NCI-H1436 (cell line): ENCODE results near the gene HYDIN.
"Not testable (repeated sequence)": the region's sequence is repeated elsewhere in the genome, so short reads cannot be mapped to it uniquely, and the experiment has no call there.

Experiments used
- DNase-seq: peaks from one replicate; lab custom pipeline; 2025; lab: John Stamatoyannopoulos, UW

Gene HYDIN

GRCh38 chr16:71105881-71106280 lies 124.6 kb downstream of the HYDIN start:
- DNase-seq = not testable (repeated sequence)

- DNase-seq = not testable (repeated sequence)
Observed at GRCh38 chr16:71083573-71083972, 146.9 kb downstream of the HYDIN start.

GRCh38 chr16:71080777-71081176 lies 149.7 kb downstream of the HYDIN start:
- not testable (repeated sequence) for DNase-seq

GRCh38 chr16:71080262-71080661 lies 150.3 kb downstream of the HYDIN start:
- not testable (repeated sequence) for DNase-seq

- not testable (repeated sequence) for DNase-seq
Observed at GRCh38 chr16:71070651-71071050, 159.9 kb downstream of the HYDIN start.

- peak; percentile 53 for DNase-seq
Observed at GRCh38 chr16:71069842-71070241, 160.7 kb downstream of the HYDIN start.

- not testable (repeated sequence) for DNase-seq
Observed at GRCh38 chr16:71053897-71054609, 176.5 kb downstream of the HYDIN start.

GRCh38 chr16:71050307-71050706 lies 180.2 kb downstream of the HYDIN start:
- not testable (repeated sequence) for DNase-seq

GRCh38 chr16:71039368-71040111 lies 191.0 kb downstream of the HYDIN start:
- not testable (repeated sequence) for DNase-seq

- DNase-seq = not testable (repeated sequence)
Observed at GRCh38 chr16:71038421-71038820, 192.1 kb downstream of the HYDIN start.

GRCh38 chr16:71037987-71038386 lies 192.5 kb downstream of the HYDIN start:
- not testable (repeated sequence) for DNase-seq

GRCh38 chr16:71028032-71028727 lies 202.3 kb downstream of the HYDIN start:
- DNase-seq = not testable (repeated sequence)

- DNase-seq = not testable (repeated sequence)
Observed at GRCh38 chr16:71027511-71027910, 203.0 kb downstream of the HYDIN start.

GRCh38 chr16:71023851-71024439 lies 206.6 kb downstream of the HYDIN start:
- DNase-seq = not testable (repeated sequence)

- not testable (repeated sequence) for DNase-seq
Observed at GRCh38 chr16:71021961-71022537, 208.5 kb downstream of the HYDIN start.

- DNase-seq = not testable (repeated sequence)
Observed at GRCh38 chr16:71019067-71019682, 211.3 kb downstream of the HYDIN start.

GRCh38 chr16:71015419-71015818 lies 215.1 kb downstream of the HYDIN start:
- not testable (repeated sequence) for DNase-seq

GRCh38 chr16:71009440-71010223 lies 220.9 kb downstream of the HYDIN start:
- not testable (repeated sequence) for DNase-seq

GRCh38 chr16:71006516-71006915 lies 224.0 kb downstream of the HYDIN start:
- DNase-seq = not testable (repeated sequence)

- peak; percentile 3 for DNase-seq
Observed at GRCh38 chr16:70999735-71000134, 230.8 kb downstream of the HYDIN start.
